ENCODE measurements around the gene POLR3A.
A peak's percentile ranks its signal among the peaks of the same experiment; 100 is the strongest.

The POLR3A gene

DNA sequence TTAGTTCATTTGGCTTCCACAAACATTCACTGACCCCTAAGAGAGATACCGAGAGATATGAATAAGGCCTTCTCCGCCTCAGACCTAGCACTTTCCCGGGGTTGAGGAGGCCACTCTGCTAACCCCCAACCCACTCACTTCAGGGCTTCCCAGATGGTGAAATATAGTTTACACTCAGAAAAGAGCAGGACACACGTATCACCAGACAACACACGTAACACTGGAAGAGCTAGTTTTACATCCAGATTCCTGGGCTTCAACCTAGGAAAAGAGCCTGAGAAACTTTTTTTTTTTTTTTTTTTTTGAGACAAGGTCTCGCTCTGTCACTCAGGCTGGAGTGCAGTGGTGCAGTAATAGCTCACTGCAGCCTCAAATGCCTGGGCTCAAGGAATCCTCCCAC is 87.5 kb downstream of the POLR3A start:
- DNase-seq: no peak

DNA sequence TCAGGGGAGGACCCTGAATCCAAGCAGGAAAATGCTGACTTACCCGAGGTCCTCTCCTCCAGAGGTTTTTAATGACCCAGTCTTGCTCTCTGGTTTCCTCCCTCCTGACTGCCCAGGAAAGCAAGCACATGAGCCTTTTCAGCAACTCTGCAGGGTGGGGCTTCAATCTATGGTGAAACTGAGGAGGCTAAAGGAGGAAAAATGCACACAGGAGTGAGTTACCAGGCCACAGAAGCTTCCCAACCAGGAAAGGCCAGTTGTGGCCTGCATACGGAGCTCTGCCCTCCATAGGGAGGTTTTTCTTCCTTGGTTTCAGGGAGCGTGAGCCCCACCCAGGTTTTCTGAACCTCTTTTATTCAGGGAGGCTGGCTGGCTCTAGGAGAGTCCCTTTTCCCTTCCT is 88.7 kb downstream of the POLR3A start:
- DNase-seq: no peak

DNA sequence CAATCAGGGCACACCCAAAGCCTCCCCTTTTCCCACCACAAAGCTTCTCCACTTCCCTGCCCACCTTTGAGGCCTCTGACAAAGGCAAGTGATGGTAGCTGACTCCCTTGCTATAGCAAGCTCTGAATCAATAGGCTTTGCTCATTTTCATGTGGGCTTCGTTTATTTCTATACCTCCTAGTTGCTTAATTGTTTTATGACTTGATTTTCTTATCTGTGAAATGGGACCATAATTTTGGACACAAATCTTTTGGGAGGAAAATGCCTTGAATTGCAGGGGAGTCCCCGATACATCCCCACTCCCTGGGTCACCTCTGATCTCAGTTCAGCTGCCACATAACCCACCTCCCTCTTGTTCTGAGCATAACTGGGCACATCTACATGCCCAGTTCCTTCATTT is 89.1 kb downstream of the POLR3A start:
- no peak for DNase-seq

DNA sequence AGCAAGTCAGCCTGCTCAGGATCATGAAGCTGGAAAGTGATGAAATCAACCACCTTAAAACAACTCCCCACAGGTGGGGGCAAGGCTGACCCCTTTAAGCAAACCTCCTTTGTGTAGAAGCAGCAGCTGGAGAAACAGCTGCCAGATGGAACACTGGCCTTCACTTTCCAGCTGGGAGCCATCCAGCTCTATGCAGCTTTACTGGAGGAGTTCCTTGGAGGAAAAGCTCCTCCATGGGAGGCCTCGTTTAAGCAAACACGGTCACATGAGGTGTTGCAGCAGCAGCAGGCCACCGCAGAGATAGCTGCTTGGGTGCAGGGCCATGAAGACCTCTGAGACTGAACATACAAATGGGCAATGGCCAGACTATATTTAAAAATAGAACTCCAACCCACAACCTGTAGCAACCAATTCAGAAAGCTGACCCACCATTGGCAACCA is 89.7 kb downstream of the POLR3A start:
- DNase-seq: peak; percentile 3

GRCh38 chr10:77936697-77937567 is 92.4 kb downstream of the POLR3A start:
- DNase-seq: no peak

- no peak for DNase-seq
These were observed 97.1 kb downstream of the POLR3A start for GRCh38 chr10:77932016-77932715.

GRCh38 chr10:77927402-77928246 is 101.7 kb downstream of the POLR3A start:
- no peak for DNase-seq

DNA sequence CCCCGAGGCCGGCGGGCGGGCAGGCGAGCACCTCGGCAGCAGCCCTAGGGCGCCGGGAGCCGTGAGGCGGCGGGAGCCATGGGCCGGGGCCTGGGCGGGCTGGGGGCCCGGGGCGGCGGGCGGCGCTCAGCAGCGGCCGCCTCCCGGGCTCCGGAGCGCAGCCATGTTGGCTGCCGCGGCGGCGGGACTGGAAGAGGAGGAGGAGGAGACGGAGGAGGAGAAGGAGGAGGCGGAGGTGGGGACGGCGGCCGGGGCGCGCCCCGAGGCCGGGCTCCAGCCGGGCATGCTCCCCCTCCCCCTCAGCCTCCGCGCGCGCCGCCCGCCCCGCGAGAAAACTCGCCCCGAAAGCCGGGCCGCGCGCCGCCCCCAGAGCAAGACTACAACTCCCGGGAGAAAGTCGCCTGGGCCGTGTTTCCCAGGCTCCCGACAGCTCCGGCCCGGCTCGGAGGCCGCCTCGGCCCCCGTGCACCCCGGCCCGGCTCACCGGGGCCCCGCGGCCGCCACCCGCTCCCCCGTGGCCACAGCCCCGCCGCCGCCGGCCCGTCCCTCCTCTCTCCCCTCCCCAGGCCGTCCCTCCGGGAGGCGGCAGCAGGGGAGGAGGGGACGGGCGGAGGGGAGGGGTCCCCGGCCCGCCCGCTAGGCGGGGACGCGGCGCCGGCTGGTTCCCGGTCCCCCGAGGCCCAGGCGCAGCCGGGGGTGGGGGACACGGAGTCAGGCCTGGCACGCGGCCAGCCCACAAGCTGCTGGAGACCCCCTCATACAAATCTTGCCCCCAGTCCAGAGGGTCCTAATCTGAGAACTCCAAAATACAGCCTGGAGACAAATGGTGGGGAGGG is 102.5 kb downstream of the POLR3A start, which contains the start of gene DLG5:
Gene DLG5, minus strand, starts transcription at position 190 of the 836 bp plus-strand sequence. CDS start 235 bp downstream, outside the sequence.
- no peak for DNase-seq

- no peak for DNase-seq
These were observed 103.3 kb downstream of the POLR3A start for GRCh38 chr10:77925795-77926565.

- DNase-seq: no peak
These were observed 103.9 kb downstream of the POLR3A start for GRCh38 chr10:77925410-77925794.

- DNase-seq: no peak
These were observed 106.6 kb downstream of the POLR3A start for GRCh38 chr10:77922566-77923179.

DNA sequence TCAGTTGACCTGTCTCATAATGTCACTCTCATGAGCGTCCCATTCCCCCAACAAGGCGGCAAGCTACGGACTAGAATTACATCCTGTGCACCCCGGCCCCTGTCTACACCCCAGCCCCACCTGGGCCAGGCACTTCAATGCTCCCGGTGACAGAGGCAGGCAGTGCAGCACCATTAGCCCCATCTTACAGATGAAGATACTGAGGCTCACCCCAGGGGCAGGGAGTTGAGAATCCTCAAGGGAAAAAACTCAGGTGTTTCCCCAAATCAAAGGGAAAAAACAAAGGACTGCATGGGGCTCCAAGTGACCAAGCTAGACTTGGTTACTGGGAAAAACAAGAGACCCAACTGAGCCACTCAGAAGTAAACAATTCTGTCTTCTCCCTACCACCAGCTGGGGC is 107.3 kb downstream of the POLR3A start:
- no peak for DNase-seq

GRCh38 chr10:77921395-77921794 is 107.9 kb downstream of the POLR3A start:
- DNase-seq: no peak

- no peak for DNase-seq
These were observed 108.8 kb downstream of the POLR3A start for GRCh38 chr10:77920495-77920894.

GRCh38 chr10:77919713-77920108 is 109.6 kb downstream of the POLR3A start:
- no peak for DNase-seq
